GM12864 (cell line): ENCODE data around the gene RASAL2.

Source experiments
- DNase-seq: peaks from one replicate; pipeline ENCODE4 v3.0.0-alpha.2; 2011; ENCODE audit warnings: low read depth
- H3K4me3 ChIP-seq: 2 replicates; pipeline ENCODE4 v1.5.1; 2011; ENCODE audit warnings: mild to moderate bottlenecking, low read depth, low read length, control low read depth
- TF ChIP-seq, protein P1 (sequence below): IDR thresholded peaks from 2 replicates; pipeline ENCODE4 v1.5.1; 2011; ENCODE audit warnings: low read depth, mild to moderate bottlenecking, moderate library complexity, low read length, control low read depth, inconsistent platforms; ENCODE audit errors: missing control alignments

The RASAL2 gene

DNA sequence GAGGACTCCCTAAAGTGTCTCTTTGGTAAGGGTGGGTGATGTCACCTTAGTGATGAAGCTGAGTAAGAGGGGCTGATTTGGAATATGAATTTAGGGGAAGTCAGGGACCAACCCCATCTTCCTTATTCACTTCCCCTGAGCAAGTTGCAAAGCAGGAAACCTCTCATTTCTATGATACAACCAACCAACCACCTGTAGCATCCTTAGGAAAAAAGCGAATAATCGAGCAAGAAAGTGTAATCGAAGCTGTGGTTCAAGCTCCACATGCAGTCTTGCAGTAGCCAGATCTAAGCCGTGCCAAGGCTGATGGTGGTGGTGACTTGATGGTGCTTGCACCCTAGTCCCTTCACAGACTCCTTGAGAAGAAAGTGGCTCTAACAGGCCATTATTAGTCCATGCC, 422.2 kb downstream of the RASAL2 start:
- TF ChIP-seq, protein P1, sequence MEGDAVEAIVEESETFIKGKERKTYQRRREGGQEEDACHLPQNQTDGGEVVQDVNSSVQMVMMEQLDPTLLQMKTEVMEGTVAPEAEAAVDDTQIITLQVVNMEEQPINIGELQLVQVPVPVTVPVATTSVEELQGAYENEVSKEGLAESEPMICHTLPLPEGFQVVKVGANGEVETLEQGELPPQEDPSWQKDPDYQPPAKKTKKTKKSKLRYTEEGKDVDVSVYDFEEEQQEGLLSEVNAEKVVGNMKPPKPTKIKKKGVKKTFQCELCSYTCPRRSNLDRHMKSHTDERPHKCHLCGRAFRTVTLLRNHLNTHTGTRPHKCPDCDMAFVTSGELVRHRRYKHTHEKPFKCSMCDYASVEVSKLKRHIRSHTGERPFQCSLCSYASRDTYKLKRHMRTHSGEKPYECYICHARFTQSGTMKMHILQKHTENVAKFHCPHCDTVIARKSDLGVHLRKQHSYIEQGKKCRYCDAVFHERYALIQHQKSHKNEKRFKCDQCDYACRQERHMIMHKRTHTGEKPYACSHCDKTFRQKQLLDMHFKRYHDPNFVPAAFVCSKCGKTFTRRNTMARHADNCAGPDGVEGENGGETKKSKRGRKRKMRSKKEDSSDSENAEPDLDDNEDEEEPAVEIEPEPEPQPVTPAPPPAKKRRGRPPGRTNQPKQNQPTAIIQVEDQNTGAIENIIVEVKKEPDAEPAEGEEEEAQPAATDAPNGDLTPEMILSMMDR, result no peak
- no peak for DNase-seq
- H3K4me3 ChIP-seq, result no peak overlapping the region

DNA sequence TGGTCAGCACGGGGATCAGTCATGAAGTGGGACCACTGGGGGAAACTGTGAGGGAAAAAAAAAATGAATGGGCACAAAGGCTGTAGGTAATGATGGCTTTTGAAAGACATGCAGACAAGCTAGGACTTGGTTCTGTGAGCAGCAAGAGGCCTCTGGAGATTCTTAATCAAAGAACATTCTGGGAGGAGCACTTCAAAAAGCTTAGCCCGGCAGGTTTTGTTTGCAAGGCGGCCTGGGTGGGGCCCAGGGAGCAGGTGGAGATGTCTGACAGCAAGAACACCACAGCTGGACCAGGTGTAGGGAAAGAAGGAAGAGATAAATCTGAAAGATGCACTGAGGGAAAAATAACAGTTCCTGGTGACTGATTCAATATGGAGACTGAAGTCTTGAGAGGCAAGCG, 425.0 kb downstream of the RASAL2 start:
- no peak overlapping the region for H3K4me3 ChIP-seq

DNA sequence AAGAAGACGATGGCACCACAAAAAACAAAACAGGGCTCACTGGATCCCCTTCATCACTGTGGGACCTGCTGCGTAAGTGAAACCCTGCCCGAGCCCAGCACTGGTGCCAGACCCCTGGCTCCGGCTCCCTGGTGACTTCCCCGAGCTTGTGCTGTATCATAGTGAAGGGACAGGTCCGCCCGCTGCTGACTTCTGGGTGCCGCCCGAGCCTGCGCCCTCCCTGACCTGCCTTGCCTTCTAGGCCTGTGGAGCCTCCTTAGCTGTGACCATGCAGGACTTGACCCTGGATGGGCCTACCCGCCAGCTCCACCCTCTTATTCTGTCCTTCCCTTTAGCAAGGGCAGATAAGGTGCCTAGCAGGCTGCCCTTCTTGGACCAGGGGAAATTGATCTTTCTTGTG, 426.9 kb downstream of the RASAL2 start:
- TF ChIP-seq, protein P1, result no peak
- no peak for DNase-seq

More for the DNA sequence above, 425.0 kb downstream of the RASAL2 start:
- no peak for DNase-seq
- TF ChIP-seq, protein P1, result no peak

DNA sequence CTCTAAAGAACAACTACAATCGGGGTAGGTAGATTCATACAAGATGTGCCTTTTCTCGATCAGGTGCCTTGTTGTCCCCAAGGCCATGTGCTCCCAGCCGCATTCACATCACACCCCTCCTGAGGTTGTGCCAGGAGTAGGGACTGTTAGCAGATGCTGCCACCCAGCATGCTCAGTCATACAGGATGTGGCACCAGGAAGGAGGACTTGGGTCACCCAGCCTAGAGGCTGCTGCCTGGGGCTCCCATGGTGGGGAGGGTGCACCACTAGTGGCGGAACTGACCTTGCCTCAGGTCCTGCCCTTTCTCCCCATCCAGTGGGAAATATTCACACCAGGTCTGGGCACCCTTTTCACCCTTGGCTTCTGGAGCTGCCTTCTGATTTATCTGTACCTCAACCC, 427.3 kb downstream of the RASAL2 start:
- TF ChIP-seq, protein P1, result no peak
- H3K4me3 ChIP-seq, result no peak overlapping the region
- DNase-seq, result no peak

More for the DNA sequence above, 426.9 kb downstream of the RASAL2 start:
- H3K4me3 ChIP-seq, result no peak overlapping the region

DNA sequence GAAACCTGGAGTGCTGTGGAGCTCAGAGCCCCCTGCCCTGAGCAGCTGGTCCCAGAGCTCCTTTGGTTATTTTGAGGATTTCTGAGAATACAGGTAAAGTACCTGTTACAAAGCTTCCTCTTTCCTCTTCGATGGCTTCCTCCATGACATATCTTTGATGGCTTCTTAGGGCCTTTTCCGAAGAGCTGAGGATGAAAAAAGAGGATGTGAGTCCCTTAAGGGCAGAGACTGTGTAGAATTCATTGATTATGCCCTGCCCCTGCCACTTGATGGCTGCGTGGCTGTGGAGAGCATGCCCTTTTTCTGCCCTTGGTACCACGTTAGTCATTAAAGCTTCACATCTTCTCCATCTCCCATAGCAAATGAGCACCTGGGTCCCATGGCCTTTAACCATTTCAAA, 433.2 kb downstream of the RASAL2 start:
- DNase-seq, result no peak
- TF ChIP-seq, protein P1, result no peak
- no peak overlapping the region for H3K4me3 ChIP-seq

DNA sequence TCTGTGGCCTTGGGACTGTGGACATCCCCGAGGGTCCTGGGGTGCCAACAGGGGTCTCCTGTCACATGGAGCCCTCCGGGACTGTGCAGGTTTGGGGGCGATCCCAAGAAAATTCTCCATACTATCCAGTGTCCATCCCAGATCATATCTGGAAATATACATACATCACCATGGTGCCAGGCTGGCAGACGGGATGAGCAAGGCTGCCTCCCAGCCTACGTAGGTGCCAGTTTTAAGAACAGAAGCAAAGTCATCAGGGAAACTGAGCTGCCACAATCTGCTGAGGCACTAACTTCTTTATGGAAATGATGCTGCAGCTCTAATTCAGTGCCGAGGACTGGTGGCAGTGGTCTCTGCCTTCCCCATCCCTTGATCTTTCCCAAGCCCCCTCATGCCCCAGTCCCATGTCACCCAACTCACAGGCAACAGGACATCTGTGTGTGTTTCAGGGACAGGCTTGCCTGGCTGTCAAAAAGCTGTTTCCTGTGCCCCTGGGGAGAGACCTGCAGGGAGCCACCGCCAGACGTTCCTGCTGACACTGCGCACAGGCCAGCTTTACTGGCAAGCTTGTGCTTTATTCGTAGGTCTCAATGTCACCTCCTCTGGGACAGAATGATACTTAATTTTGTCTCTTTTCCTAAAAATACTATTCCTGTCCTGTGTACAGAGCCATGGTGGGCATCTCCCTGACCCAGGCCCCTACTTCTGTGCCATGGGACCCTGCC, 434.5 kb downstream of the RASAL2 start:
- TF ChIP-seq, protein P1, result no peak
- DNase-seq, result no peak

DNA sequence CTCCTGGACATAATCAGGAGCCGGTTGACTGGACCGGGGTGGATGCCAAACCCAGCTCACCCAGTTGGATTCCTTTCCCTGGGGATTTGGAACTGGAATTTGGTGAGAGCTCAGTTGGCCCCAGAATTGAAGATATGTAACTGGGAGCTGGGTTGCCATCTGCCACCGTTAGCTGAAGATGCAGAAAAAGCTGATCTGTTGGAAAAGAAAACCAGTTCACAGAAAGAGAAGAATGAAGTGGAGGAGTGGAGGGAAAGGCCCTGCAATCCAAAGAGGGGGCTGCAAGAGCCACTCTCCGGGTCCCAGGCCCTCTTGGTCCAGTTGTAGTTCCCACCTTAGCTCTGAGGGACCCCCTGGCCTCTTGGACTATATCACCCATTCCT, 435.0 kb downstream of the RASAL2 start:
- no peak for DNase-seq
- TF ChIP-seq, protein P1, result no peak

More for the DNA sequence above, 434.5 kb downstream of the RASAL2 start:
- no peak overlapping the region for H3K4me3 ChIP-seq

More for the DNA sequence above, 435.0 kb downstream of the RASAL2 start:
- H3K4me3 ChIP-seq, result no peak overlapping the region
